ENCODE results near the gene ST3GAL6. TPM values are rescaled to one million over a fixed set of nuclear protein-coding genes. Genes with fewer than 3 reads are reported as not detected.

Gene ST3GAL6
- total RNA-seq, 1 donor from 2014 or later = 2.7 TPM

- H3K4me3 ChIP-seq = no peak overlapping the region
- H3K4me1 ChIP-seq = peaks cover 4 to 42% of the 10 kb centered on the region in 2 donors
- no peaks in the 10 kb centered on the region for H3K36me3 ChIP-seq
- no peaks in the 10 kb centered on the region for H3K9me3 ChIP-seq
- no peak for TF ChIP-seq CTCF (IDR thresholded peaks at IDR 0.05)
- no peak for DNase-seq (ENCODE audit: low spot score in 2 of 2)
- peak overlapping the region in 1 of 2 donors; percentile 79 for H3K27ac ChIP-seq
- intact Hi-C loops (cut with DNase I) = no loop called here
- H3K27me3 ChIP-seq = no peaks in the 10 kb centered on the region
These were observed 23.3 kb downstream of the ST3GAL6 start for GRCh38 chr3:98786364-98787006.

- no peak for TF ChIP-seq CTCF (IDR thresholded peaks at IDR 0.05)
- intact Hi-C loops (cut with DNase I) = no loop called here
These were observed 24.0 kb downstream of the ST3GAL6 start for GRCh38 chr3:98787181-98787580.

GRCh38 chr3:98788651-98789050 is 25.5 kb downstream of the ST3GAL6 start:
- DNase-seq (ENCODE audit: low spot score in 2 of 2) = no peak
- Histone ChIP-seq H3K27me3 (no peaks in the 10 kb centered on the region), H3K36me3 (no peaks in the 10 kb centered on the region), H3K27ac (no peak overlapping the region), H3K4me1 (peaks cover 4 to 22% of the 10 kb centered on the region in 2 donors), H3K9me3 (no peaks in the 10 kb centered on the region), H3K4me3 (no peak overlapping the region)
- no peak for TF ChIP-seq CTCF (IDR thresholded peaks at IDR 0.05)
- intact Hi-C loops (cut with DNase I) = no loop called here

More at GRCh38 chr3:98787181-98787580, 24.0 kb downstream of the ST3GAL6 start:
- no peak overlapping the region for H3K27ac ChIP-seq
- no peaks in the 10 kb centered on the region for H3K36me3 ChIP-seq
- H3K9me3 ChIP-seq = no peaks in the 10 kb centered on the region
- H3K27me3 ChIP-seq = no peaks in the 10 kb centered on the region
- peaks cover 4 to 35% of the 10 kb centered on the region in 2 donors for H3K4me1 ChIP-seq
- no peak for DNase-seq (ENCODE audit: low spot score in 2 of 2)
- H3K4me3 ChIP-seq = no peak overlapping the region

GRCh38 chr3:98791341-98792325 is 28.5 kb downstream of the ST3GAL6 start:
- DNase-seq (ENCODE audit: low spot score in 2 of 2) = no peak
- Histone ChIP-seq H3K9me3 (no peaks in the 10 kb centered on the region), H3K27me3 (no peaks in the 10 kb centered on the region), H3K27ac (no peak overlapping the region), H3K36me3 (peaks cover 0 to 2% of the 10 kb centered on the region in 2 donors), H3K4me3 (no peak overlapping the region), H3K4me1 (no peaks in the 10 kb centered on the region)
- no peak for TF ChIP-seq CTCF (IDR thresholded peaks at IDR 0.05)
- intact Hi-C loops (cut with DNase I) = no loop called here

GRCh38 chr3:98793971-98794370 is 30.8 kb downstream of the ST3GAL6 start:
- Histone ChIP-seq H3K9me3 (no peaks in the 10 kb centered on the region), H3K4me3 (no peak overlapping the region), H3K27me3 (no peaks in the 10 kb centered on the region), H3K4me1 (no peaks in the 10 kb centered on the region), H3K27ac (no peak overlapping the region), H3K36me3 (peaks cover 0 to 2% of the 10 kb centered on the region in 2 donors)
- no peak for DNase-seq (ENCODE audit: low spot score in 2 of 2)
- TF ChIP-seq CTCF (IDR thresholded peaks at IDR 0.05) = no peak
- intact Hi-C loops (cut with DNase I) = no loop called here

All from ascending aorta (tissue), 2 donors.